Suprapubic skin (tissue), 4 donors: ENCODE data around the gene NPRL2.

ENCODE experiments used
- EP300 ChIP-seq: sonication (generic); formaldehyde crosslinking; IDR thresholded peaks from one replicate; pipeline ENCODE4 v1.6.1; 2017; ENCODE audit warnings: antibody characterized with exemption
- POLR2A ChIP-seq, 2 donors: fragments of 450-650 bp; IDR thresholded peaks; one replicate each; pipeline ENCODE4 v1.6.1; 2017; ENCODE audit warnings: antibody characterized with exemption in 2 of 2, mild to moderate bottlenecking in 2 of 2, moderate library complexity in 2 of 2
- POLR2AphosphoS5 ChIP-seq, 3 donors: sonication (generic); formaldehyde crosslinking; IDR thresholded peaks; one replicate each; pipeline ENCODE4 v1.6.1; 2017; ENCODE audit warnings: antibody characterized with exemption in 3 of 3
- TF ChIP-seq, protein P1 (sequence below), 2 donors: fragments of 200-600 bp in 1 of 2; fragments of 450-650 bp in 1 of 2; sonication (generic) in 1 of 2; IDR thresholded peaks; one replicate each; pipeline ENCODE4 v1.5.1; 2016 to 2019; ENCODE audit warnings: antibody characterized with exemption in 2 of 2, mild to moderate bottlenecking in 1 of 2, moderate library complexity in 1 of 2

DNA sequence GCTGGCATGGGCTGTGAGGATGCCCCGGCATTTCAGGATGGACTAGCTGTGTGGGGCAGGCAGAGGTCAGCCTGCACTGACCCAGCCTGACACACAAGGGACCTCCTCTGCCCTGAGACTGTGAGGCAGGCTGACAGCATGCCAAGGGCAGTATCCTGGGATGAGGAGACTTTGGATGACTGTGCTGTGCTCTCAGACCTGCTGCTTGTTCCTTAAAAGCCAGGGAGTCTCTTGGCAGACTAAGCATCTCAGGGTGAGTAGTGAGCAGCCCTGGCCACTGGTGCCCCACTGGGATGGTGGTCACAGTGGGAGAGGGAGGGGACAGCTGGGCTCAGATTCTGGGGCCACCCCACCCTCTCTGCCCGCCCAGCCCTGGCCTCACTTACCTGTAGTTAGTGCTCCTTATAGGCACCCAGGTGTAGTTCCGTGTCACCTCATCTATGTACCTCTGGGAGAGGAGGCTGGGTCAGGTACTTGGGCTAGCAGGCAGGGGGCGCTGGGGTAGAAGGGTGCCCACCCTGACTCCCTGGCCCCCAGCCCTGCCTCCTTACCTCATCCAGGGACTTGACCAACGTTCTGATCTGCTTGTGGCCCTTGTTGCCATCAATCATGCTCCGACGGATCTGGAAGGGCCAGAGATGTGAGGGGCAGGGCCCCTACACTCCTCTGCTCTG is 24.8 kb upstream of the NPRL2 start:
- TF ChIP-seq POLR2A (IDR thresholded peaks at IDR 0.05), result no peak
- TF ChIP-seq, protein P1, sequence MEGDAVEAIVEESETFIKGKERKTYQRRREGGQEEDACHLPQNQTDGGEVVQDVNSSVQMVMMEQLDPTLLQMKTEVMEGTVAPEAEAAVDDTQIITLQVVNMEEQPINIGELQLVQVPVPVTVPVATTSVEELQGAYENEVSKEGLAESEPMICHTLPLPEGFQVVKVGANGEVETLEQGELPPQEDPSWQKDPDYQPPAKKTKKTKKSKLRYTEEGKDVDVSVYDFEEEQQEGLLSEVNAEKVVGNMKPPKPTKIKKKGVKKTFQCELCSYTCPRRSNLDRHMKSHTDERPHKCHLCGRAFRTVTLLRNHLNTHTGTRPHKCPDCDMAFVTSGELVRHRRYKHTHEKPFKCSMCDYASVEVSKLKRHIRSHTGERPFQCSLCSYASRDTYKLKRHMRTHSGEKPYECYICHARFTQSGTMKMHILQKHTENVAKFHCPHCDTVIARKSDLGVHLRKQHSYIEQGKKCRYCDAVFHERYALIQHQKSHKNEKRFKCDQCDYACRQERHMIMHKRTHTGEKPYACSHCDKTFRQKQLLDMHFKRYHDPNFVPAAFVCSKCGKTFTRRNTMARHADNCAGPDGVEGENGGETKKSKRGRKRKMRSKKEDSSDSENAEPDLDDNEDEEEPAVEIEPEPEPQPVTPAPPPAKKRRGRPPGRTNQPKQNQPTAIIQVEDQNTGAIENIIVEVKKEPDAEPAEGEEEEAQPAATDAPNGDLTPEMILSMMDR (IDR thresholded peaks at IDR 0.05), result no peak
- TF ChIP-seq POLR2AphosphoS5 (IDR thresholded peaks at IDR 0.05), result no peak
- no peak for TF ChIP-seq EP300
